ENCODE results near the gene COQ7.

COQ7 gene

DNA sequence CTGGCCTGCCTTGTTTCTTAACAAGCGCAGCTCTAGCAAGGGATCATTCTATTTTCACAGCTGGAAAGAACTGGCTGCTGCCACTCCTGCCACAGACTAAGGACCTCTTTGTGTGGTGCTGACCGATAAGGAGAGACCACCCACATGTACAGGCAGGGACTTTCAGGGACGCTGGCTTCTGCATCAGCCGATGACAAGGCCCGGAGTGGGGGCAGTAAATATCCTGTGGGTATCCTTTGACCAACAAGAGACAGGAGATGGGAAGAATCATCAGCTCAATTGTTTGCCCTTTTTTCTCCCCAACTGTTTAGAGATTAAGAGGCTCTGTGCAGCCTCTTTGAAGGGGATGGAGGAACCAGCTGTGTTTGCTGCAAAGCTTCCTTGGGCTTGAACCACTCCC, 37.2 kb downstream of the COQ7 start:
- Histone ChIP-seq H3K36me3 (replicated peaks) (no peaks in the 10 kb centered on the region), H3K27ac (no peak overlapping the region), H3K27me3 (replicated peaks) (no peaks in the 10 kb centered on the region), H3K4me3 (ENCODE audit: low read depth, low read length) (no peak overlapping the region)
- no peak for DNase-seq
- TF ChIP-seq, protein P1, sequence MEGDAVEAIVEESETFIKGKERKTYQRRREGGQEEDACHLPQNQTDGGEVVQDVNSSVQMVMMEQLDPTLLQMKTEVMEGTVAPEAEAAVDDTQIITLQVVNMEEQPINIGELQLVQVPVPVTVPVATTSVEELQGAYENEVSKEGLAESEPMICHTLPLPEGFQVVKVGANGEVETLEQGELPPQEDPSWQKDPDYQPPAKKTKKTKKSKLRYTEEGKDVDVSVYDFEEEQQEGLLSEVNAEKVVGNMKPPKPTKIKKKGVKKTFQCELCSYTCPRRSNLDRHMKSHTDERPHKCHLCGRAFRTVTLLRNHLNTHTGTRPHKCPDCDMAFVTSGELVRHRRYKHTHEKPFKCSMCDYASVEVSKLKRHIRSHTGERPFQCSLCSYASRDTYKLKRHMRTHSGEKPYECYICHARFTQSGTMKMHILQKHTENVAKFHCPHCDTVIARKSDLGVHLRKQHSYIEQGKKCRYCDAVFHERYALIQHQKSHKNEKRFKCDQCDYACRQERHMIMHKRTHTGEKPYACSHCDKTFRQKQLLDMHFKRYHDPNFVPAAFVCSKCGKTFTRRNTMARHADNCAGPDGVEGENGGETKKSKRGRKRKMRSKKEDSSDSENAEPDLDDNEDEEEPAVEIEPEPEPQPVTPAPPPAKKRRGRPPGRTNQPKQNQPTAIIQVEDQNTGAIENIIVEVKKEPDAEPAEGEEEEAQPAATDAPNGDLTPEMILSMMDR (IDR thresholded peaks at IDR 0.05; ENCODE audit: low read depth, low read length, missing control alignments): no peak
- in situ Hi-C loops (cut with HindIII; ENCODE audit: low pct_ligation_motif_present, low sequenced_read_pairs): no loop called here

DNA sequence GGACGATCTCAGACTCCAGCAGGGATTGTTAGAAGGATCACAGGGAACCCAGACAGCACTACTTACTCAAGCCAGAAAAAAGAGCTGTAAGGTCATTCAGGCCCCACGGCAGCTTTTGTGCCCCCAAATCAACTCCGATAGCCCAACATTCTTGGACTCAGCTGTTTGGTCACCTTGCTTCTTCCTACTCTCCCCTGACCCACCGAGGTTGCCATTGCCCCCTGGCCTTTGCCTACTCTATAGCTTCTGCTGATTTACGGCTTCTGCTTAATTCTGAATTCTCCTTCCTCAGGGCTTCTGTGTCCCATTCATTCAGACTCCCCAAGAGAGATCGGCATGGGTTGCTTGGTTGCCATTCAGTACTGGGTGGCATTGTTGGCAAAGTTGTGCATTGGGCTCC, 37.7 kb downstream of the COQ7 start:
- no peaks in the 10 kb centered on the region for H3K27me3 ChIP-seq (replicated peaks)
- no peaks in the 10 kb centered on the region for H3K36me3 ChIP-seq (replicated peaks)
- in situ Hi-C loops (cut with HindIII; ENCODE audit: low pct_ligation_motif_present, low sequenced_read_pairs): no loop called here
- no peak overlapping the region for H3K27ac ChIP-seq
- TF ChIP-seq, protein P1 (IDR thresholded peaks at IDR 0.05; ENCODE audit: low read depth, low read length, missing control alignments): no peak
- DNase-seq: no peak
- H3K4me3 ChIP-seq (ENCODE audit: low read depth, low read length): no peak overlapping the region

DNA sequence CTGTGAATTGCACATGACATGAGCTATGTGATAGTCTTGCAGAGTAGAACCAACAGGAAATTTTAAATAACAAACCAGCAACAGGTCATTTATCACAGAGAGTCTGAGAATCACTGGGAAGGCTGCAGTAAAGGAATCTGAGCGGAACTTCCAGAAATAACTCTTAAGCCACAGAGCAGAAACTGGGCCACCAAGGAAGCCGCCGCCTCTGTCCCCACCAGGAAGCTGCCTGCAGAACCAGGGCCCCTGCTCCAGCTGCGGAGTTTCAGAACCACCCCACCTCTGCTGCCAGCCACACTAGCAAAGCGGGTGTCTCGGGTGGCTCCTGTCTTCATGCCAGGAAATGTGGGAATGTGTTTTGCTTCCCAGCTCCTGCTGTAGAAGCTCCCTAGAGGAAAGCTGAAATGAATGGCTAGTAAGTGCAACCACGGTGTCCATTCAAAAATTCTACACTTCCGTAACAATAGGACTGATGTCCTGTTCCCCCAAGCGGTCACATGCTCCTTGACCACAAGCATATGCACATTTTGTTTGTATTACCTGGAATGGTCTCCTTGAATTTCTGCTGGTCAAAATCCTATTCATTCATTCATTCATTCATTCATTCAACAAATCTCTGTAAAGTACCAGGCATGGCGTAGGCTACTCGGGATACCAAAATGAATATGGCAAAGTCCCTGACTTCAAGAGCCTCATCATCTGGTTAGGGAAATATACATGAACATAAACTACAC, 38.6 kb downstream of the COQ7 start:
- in situ Hi-C loops (cut with HindIII; ENCODE audit: low pct_ligation_motif_present, low sequenced_read_pairs): no loop called here
- no peak for DNase-seq
- TF ChIP-seq, protein P1 (IDR thresholded peaks at IDR 0.05; ENCODE audit: low read depth, low read length, missing control alignments): no peak
- Histone ChIP-seq H3K36me3 (replicated peaks) (no peaks in the 10 kb centered on the region), H3K27ac (no peak overlapping the region), H3K4me3 (ENCODE audit: low read depth, low read length) (no peak overlapping the region), H3K27me3 (replicated peaks) (no peaks in the 10 kb centered on the region)

DNA sequence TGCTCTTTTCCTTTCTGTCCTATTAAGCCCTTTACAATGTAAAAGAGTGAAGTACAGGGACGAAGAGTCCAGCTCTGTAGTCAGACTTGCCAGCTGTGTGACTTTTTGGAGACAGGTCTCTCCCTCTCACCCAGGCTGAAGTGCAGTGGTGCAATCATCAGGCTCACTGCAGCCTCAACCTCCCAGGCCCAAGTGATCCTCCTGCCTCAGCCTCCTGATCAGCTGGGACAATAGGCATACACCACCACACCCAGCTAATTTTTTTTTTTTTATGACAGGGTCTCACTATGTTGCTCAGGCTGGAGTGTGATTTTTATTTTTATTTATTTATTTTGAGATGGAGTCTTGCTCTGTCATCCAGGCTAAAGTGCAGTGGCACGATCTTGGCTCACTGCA, 39.2 kb downstream of the COQ7 start:
- Histone ChIP-seq H3K4me3 (ENCODE audit: low read depth, low read length) (no peak overlapping the region), H3K27me3 (replicated peaks) (no peaks in the 10 kb centered on the region), H3K27ac (no peak overlapping the region), H3K36me3 (replicated peaks) (no peaks in the 10 kb centered on the region)
- in situ Hi-C loops (cut with HindIII; ENCODE audit: low pct_ligation_motif_present, low sequenced_read_pairs): no loop called here
- TF ChIP-seq, protein P1 (IDR thresholded peaks at IDR 0.05; ENCODE audit: low read depth, low read length, missing control alignments): no peak
- DNase-seq: no peak

DNA sequence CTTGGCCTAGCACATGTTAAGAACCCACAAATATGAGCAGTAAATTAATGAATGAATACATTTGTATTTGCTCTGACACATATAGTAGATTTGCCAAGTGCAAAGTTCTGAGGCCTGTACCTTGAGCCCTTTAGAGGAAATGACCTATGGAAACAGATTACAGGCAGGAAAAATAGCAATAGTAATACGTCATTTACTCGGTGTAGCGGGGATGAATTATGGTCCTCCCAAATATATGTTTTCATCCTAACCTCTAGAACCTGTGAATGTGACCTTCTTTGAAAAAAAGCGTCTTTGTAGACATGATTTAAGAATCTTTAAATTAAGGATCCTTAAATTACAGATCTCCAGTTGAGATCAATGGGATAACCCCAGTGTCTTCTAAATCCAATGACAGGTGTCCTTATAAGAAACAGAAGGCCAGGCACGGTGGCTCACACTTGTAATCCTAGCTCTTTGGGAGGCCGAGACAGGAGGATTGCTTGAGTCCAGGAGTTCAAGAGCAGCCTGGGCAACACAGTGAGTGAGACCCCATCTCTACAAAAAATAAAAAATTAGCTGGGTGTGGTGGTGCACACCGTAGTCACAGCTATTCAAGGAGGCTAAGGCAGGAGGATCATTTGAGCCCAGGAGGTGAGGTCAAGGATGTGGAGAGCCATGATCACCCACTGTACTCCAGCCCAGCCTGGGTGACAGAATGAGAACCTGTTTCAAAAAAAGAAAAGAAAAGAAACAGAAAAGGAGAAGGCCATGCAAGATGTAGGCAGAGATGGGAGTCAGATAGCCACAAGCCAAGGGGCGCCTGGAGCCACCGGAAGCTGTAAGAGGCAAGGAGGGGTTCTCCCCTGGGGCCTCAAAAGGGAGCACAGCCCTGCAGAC, 41.2 kb downstream of the COQ7 start:
- in situ Hi-C loops (cut with HindIII; ENCODE audit: low pct_ligation_motif_present, low sequenced_read_pairs): no loop called here
- Histone ChIP-seq H3K27me3 (replicated peaks) (no peaks in the 10 kb centered on the region), H3K27ac (no peak overlapping the region), H3K36me3 (replicated peaks) (no peaks in the 10 kb centered on the region), H3K4me3 (ENCODE audit: low read depth, low read length) (no peak overlapping the region)
- TF ChIP-seq, protein P1 (IDR thresholded peaks at IDR 0.05; ENCODE audit: low read depth, low read length, missing control alignments): no peak
- no peak for DNase-seq
